Posterior vena cava (tissue), 2 donors: ENCODE data around the gene EVC. TPM values are rescaled to one million over a fixed set of nuclear protein-coding genes. Genes with fewer than 3 reads are reported as not detected.
A peak's percentile ranks its signal among the peaks of the same experiment; 100 is the strongest.

ENCODE experiments used
- DNase-seq: peaks from one replicate; pipeline ENCODE4 v3.0.0-alpha.2; 2020; ENCODE audit warnings: low spot score
- intact Hi-C, 2 donors: fragments of 100-400 bp; cut with DNase I; formaldehyde crosslinking; loops; one replicate each; pipeline versions ENCODE4 v1.14.1 to v1.14.2; 2022 to 2023
- total RNA-seq, 2 donors: library from RNA; stranded (reverse); fragmentation: NEBNext Ultra II Directional; extraction: Animal tissue kit (Norgen Biotek cat#: 25700); gene quantifications; one replicate each; pipeline ENCODE4 v1.2.1, GENCODE V29; 2021
- donor health status: DM: yes; HTN: yes; CAD: no.
- donor health status: DM: yes; HTN: yes; CAD: no.

EVC gene
- total RNA-seq, 2 donors from 2014 or later = 25.6 to 31.7 TPM

- DNase-seq = peak; percentile 81
Measured at GRCh38 chr4:5798462-5798861, 87.5 kb downstream of the EVC start.

GRCh38 chr4:5798946-5799345, 87.9 kb downstream of the EVC start:
- DNase-seq = peak; percentile 49
- intact Hi-C loops = no loop called here

More at GRCh38 chr4:5798462-5798861, 87.5 kb downstream of the EVC start:
- intact Hi-C loops = no loop called here

GRCh38 chr4:5799406-5799805, 88.4 kb downstream of the EVC start:
- intact Hi-C loops = no loop called here

GRCh38 chr4:5800496-5800895, 89.5 kb downstream of the EVC start:
- peak; percentile 63 for DNase-seq
- intact Hi-C loops = no loop called here

More at GRCh38 chr4:5799406-5799805, 88.4 kb downstream of the EVC start:
- DNase-seq = peak; percentile 48

GRCh38 chr4:5801696-5802095, 90.7 kb downstream of the EVC start:
- intact Hi-C loops = no loop called here
- peak; percentile 47 for DNase-seq

- intact Hi-C loops = no loop called here
Measured at GRCh38 chr4:5802565-5802964, 91.6 kb downstream of the EVC start.

GRCh38 chr4:5804656-5805055, 93.7 kb downstream of the EVC start:
- intact Hi-C loops = no loop called here
- peak; percentile 76 for DNase-seq

More at GRCh38 chr4:5802565-5802964, 91.6 kb downstream of the EVC start:
- peak; percentile 32 for DNase-seq

- DNase-seq = peak; percentile 71
- intact Hi-C loops = no loop called here
Measured at GRCh38 chr4:5805270-5805669, 94.3 kb downstream of the EVC start.

GRCh38 chr4:5808081-5808741, 97.2 kb downstream of the EVC start:
- intact Hi-C loops = no loop called here
- DNase-seq = peak; percentile 72

GRCh38 chr4:5809216-5809776, 98.3 kb downstream of the EVC start:
- peak; percentile 61 for DNase-seq
- intact Hi-C loops = no loop called here

- intact Hi-C loops = loop anchor here in 1 of 2 donors (10.0 kb wide), 1 partner anchor 815 kb away; no protein-coding TSS in a partner anchor
- peak; percentile 72 for DNase-seq
Measured at GRCh38 chr4:5810151-5810550, 99.2 kb downstream of the EVC start.

- intact Hi-C loops = loop anchor here in 1 of 2 donors (10.0 kb wide), 1 partner anchor 816 kb away; no protein-coding TSS in a partner anchor
- DNase-seq = peak; percentile 58
Measured at GRCh38 chr4:5810770-5811430, 99.9 kb downstream of the EVC start.

GRCh38 chr4:5812057-5812456, 101.1 kb downstream of the EVC start:
- peak; percentile 62 for DNase-seq
- intact Hi-C loops = loop anchor here in 1 of 2 donors (10.0 kb wide), 1 partner anchor 817 kb away; no protein-coding TSS in a partner anchor

GRCh38 chr4:5812506-5813229, 101.7 kb downstream of the EVC start:
- intact Hi-C loops = loop anchor here in 1 of 2 donors (10.0 kb wide), 1 partner anchor 818 kb away; no protein-coding TSS in a partner anchor
- peak; percentile 54 for DNase-seq

GRCh38 chr4:5813882-5814255, 102.9 kb downstream of the EVC start:
- intact Hi-C loops = loop anchor here in 1 of 2 donors (10.0 kb wide), 1 partner anchor 819 kb away; no protein-coding TSS in a partner anchor
- no peak for DNase-seq

- intact Hi-C loops = loop anchor here in 1 of 2 donors (10.0 kb wide), 1 partner anchor 820 kb away; no protein-coding TSS in a partner anchor
- peak; percentile 75 for DNase-seq
Measured at GRCh38 chr4:5814421-5814820, 103.4 kb downstream of the EVC start.

GRCh38 chr4:5815641-5816040, 104.6 kb downstream of the EVC start:
- intact Hi-C loops = loop anchor here in 1 of 2 donors (10.0 kb wide), 1 partner anchor 821 kb away; no protein-coding TSS in a partner anchor
- DNase-seq = peak; percentile 24

- DNase-seq = peak; percentile 37
- intact Hi-C loops = loop anchor here in 1 of 2 donors (10.0 kb wide), 1 partner anchor 821 kb away; no protein-coding TSS in a partner anchor
Measured at GRCh38 chr4:5816101-5816500, 105.1 kb downstream of the EVC start.

GRCh38 chr4:5816851-5817375, 105.9 kb downstream of the EVC start:
- intact Hi-C loops = loop anchor here in 1 of 2 donors (10.0 kb wide), 1 partner anchor 822 kb away; no protein-coding TSS in a partner anchor

More at GRCh38 chr4:5816851-5817375, 105.9 kb downstream of the EVC start:
- DNase-seq = peak; percentile 61
